ENCODE data around the gene WDFY2.

GRCh38 chr13:51683597-51683996 is 99.3 kb downstream of the WDFY2 start:
- TF ChIP-seq, protein P1, sequence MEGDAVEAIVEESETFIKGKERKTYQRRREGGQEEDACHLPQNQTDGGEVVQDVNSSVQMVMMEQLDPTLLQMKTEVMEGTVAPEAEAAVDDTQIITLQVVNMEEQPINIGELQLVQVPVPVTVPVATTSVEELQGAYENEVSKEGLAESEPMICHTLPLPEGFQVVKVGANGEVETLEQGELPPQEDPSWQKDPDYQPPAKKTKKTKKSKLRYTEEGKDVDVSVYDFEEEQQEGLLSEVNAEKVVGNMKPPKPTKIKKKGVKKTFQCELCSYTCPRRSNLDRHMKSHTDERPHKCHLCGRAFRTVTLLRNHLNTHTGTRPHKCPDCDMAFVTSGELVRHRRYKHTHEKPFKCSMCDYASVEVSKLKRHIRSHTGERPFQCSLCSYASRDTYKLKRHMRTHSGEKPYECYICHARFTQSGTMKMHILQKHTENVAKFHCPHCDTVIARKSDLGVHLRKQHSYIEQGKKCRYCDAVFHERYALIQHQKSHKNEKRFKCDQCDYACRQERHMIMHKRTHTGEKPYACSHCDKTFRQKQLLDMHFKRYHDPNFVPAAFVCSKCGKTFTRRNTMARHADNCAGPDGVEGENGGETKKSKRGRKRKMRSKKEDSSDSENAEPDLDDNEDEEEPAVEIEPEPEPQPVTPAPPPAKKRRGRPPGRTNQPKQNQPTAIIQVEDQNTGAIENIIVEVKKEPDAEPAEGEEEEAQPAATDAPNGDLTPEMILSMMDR (IDR thresholded peaks at IDR 0.05): no peak
- no peak for TF ChIP-seq POLR2A (IDR thresholded peaks at IDR 0.05)
